CD14-positive monocyte (primary cell): ENCODE results near the gene GRID2. TPM values are rescaled to one million over a fixed set of nuclear protein-coding genes. Genes with fewer than 3 reads are reported as not detected.

Experiments used
- DNase-seq, 3 donors: peaks; one replicate each; pipeline ENCODE4 v3.0.0-alpha.2; 2011 to 2022
- H2AFZ ChIP-seq: 2 replicates; pipeline ENCODE4 v1.6.0; 2012; ENCODE audit warnings: mild to moderate bottlenecking, low read depth, low read length, inconsistent platforms; ENCODE audit not compliant: insufficient read depth, poor library complexity, severe bottlenecking
- H3K27ac ChIP-seq, 2 donors: 1 replicate in 1 of 2; 2 replicates in 1 of 2; pipeline ENCODE4 v1.5.1; 2012 to 2013; ENCODE audit warnings: low read length in 2 of 2, control low read depth in 1 of 2, inconsistent platforms in 1 of 2, low read depth in 1 of 2, mild to moderate bottlenecking in 1 of 2
- H3K27me3 ChIP-seq, 2 donors: one replicate each; pipeline versions ENCODE4 v1.6.0 to v1.6.1; 2011 to 2013; ENCODE audit warnings: low read length in 2 of 2; ENCODE audit not compliant: control insufficient read depth in 2 of 2, insufficient read depth in 2 of 2
- H3K36me3 ChIP-seq, 2 donors: replicated peaks in 1 of 2; 1 replicate in 1 of 2; 2 replicates in 1 of 2; pipeline versions ENCODE4 v1.5.1 to v1.6.1; 2012 to 2013; ENCODE audit warnings: low read length in 2 of 2, control low read depth in 1 of 2, inconsistent platforms in 1 of 2, mild to moderate bottlenecking in 1 of 2; ENCODE audit not compliant: insufficient read depth in 2 of 2, control insufficient read depth in 1 of 2
- H3K4me1 ChIP-seq, 2 donors: 1 replicate in 1 of 2; 2 replicates in 1 of 2; pipeline versions ENCODE4 v1.5.1 to v1.6.1; 2012 to 2013; ENCODE audit warnings: low read length in 2 of 2, control low read depth in 1 of 2, inconsistent platforms in 1 of 2, mild to moderate bottlenecking in 1 of 2, moderate library complexity in 1 of 2; ENCODE audit not compliant: insufficient read depth in 2 of 2, control insufficient read depth in 1 of 2
- H3K4me2 ChIP-seq: replicated peaks from 2 replicates; pipeline ENCODE3; 2012; ENCODE audit warnings: low read length, moderate library complexity, mild to moderate bottlenecking; ENCODE audit not compliant: poor library complexity, severe bottlenecking; ENCODE audit errors: extremely low read depth
- H3K4me3 ChIP-seq, 3 experiments: fragments of 200-600 bp in 1 of 3; sonication (generic) in 1 of 3; replicated peaks in 1 of 3; 1 replicate in 2 of 3; 2 replicates in 1 of 3; pipeline ENCODE4 v1.5.1; 2011 to 2013; ENCODE audit warnings: low read length in 3 of 3, mild to moderate bottlenecking in 3 of 3, control low read depth in 2 of 3, low read depth in 2 of 3, inconsistent platforms in 1 of 3, moderate library complexity in 1 of 3
- H3K79me2 ChIP-seq: 2 replicates; pipeline ENCODE4 v1.6.0; 2012; ENCODE audit warnings: mild to moderate bottlenecking, control low read depth, inconsistent platforms, low read length, moderate library complexity; ENCODE audit not compliant: insufficient read depth
- H3K9ac ChIP-seq: 2 replicates; pipeline ENCODE4 v1.6.0; 2017; ENCODE audit warnings: low read length, mild to moderate bottlenecking; ENCODE audit not compliant: insufficient read depth, poor library complexity, severe bottlenecking
- H3K9me3 ChIP-seq, 2 donors: replicated peaks in 1 of 2; 1 replicate in 1 of 2; 2 replicates in 1 of 2; pipeline versions ENCODE4 v1.5.1 to v1.6.1; 2012 to 2013; ENCODE audit warnings: low read length in 2 of 2, control low read depth in 1 of 2; ENCODE audit not compliant: control insufficient read depth in 1 of 2, insufficient read depth in 1 of 2
- H4K20me1 ChIP-seq: 2 replicates; pipeline ENCODE4 v1.6.0; 2012; ENCODE audit warnings: mild to moderate bottlenecking, low read length, control low read depth, moderate library complexity; ENCODE audit not compliant: insufficient read depth
- H3K27ac Mint-ChIP-seq, 7 donors: one replicate each; pipeline ENCODE4 v1.8.0; 2020; ENCODE audit warnings: mild to moderate bottlenecking in 7 of 7, mixed read lengths in 7 of 7, moderate library complexity in 6 of 7, inconsistent platforms in 2 of 7
- H3K27me3 Mint-ChIP-seq, 3 donors: one replicate each; pipeline ENCODE4 v1.8.0; 2021 to 2022; ENCODE audit warnings: low read depth in 3 of 3, mild to moderate bottlenecking in 3 of 3, mixed read lengths in 3 of 3, moderate library complexity in 3 of 3, inconsistent platforms in 1 of 3
- H3K36me3 Mint-ChIP-seq, 2 donors: one replicate each; pipeline ENCODE4 v1.8.0; 2020; ENCODE audit warnings: mixed read lengths in 2 of 2, inconsistent platforms in 1 of 2, mild to moderate bottlenecking in 1 of 2
- H3K4me1 Mint-ChIP-seq: one replicate; pipeline ENCODE4 v1.8.0; 2020; ENCODE audit warnings: mild to moderate bottlenecking, mixed read lengths
- H3K4me3 Mint-ChIP-seq, 2 donors: one replicate each; pipeline ENCODE4 v1.8.0; 2020; ENCODE audit warnings: mild to moderate bottlenecking in 2 of 2, mixed read lengths in 2 of 2, moderate library complexity in 1 of 2
- H3K9me3 Mint-ChIP-seq, 7 donors: one replicate each; pipeline ENCODE4 v1.8.0; 2020 to 2022; ENCODE audit warnings: mixed read lengths in 7 of 7, mild to moderate bottlenecking in 6 of 7, moderate library complexity in 6 of 7, inconsistent platforms in 2 of 7
- WGBS: methylation state at CpG from one replicate; pipeline ENCODE4 v1.1.5; 2013; ENCODE audit warnings: missing lambda C conversion rate; ENCODE audit not compliant: insufficient coverage; 5-methylcytosine and 5-hydroxymethylcytosine counted together
- intact Hi-C, 2 donors: fragments of 100-400 bp; cut with micrococcal nuclease; formaldehyde crosslinking; loops; one replicate each; pipeline versions ENCODE4 v1.15.0 to v1.15.1; 2023
- polyA plus RNA-seq, 3 donors: library from polyadenylated mRNA; depleted of rRNA in 1 of 3; unstranded in 2 of 3; stranded (reverse) in 1 of 3; fragments of 300-500 nt in 2 of 3; fragments of >200 nt in 1 of 3; fragmentation: Illumina TruSeq in 2 of 3; gene quantifications; 1 replicate in 2 of 3; 2 replicates in 1 of 3; pipeline ENCODE4 v1.2.3, GENCODE V29; 2012 to 2021
- TF ChIP-seq, protein P1 (sequence below): fragments of 200-600 bp; IDR thresholded peaks from one replicate; pipeline ENCODE4 v1.8.0; 2022; ENCODE audit warnings: antibody characterized with exemption, mild to moderate bottlenecking

GRID2 gene
- polyA plus RNA-seq, 3 donors: not detected

DNA sequence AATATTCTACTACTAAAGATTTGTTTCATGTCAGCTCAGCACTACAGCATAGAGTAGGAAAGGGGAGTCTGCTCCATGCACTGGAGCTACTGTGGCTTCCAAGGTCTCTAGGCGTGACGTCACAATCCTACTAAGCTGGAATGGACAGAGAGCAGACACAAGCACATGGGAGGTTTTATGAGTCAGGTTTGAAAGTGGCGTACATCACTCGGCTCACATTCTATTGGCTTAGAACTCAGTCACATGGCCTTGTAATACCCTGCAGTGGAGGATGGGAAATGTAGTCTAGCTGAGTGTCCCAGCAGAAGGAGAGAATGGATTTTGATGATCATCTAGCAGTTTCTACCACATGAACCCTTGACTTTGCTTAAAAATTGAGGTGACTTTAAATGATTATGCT, 899.9 kb downstream of the GRID2 start:
- H3K79me2 ChIP-seq: no peaks in the 10 kb centered on the region
- H3K4me3 Mint-ChIP-seq: no peak overlapping the region
- H3K9me3 ChIP-seq: no peaks in the 10 kb centered on the region
- H3K9me3 Mint-ChIP-seq: peaks cover 0 to 2% (median 0%) of the 10 kb centered on the region in 7 donors
- H3K36me3 Mint-ChIP-seq: no peaks in the 10 kb centered on the region
- H3K27ac ChIP-seq: no peak overlapping the region
- no peaks in the 10 kb centered on the region for H4K20me1 ChIP-seq
- H3K9ac ChIP-seq: no peak overlapping the region
- TF ChIP-seq, protein P1, sequence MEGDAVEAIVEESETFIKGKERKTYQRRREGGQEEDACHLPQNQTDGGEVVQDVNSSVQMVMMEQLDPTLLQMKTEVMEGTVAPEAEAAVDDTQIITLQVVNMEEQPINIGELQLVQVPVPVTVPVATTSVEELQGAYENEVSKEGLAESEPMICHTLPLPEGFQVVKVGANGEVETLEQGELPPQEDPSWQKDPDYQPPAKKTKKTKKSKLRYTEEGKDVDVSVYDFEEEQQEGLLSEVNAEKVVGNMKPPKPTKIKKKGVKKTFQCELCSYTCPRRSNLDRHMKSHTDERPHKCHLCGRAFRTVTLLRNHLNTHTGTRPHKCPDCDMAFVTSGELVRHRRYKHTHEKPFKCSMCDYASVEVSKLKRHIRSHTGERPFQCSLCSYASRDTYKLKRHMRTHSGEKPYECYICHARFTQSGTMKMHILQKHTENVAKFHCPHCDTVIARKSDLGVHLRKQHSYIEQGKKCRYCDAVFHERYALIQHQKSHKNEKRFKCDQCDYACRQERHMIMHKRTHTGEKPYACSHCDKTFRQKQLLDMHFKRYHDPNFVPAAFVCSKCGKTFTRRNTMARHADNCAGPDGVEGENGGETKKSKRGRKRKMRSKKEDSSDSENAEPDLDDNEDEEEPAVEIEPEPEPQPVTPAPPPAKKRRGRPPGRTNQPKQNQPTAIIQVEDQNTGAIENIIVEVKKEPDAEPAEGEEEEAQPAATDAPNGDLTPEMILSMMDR: no peak
- 92% methylated on average over 4 of the region's 4 CpGs for WGBS
- no peaks in the 10 kb centered on the region for H3K4me1 ChIP-seq
- H3K27ac Mint-ChIP-seq: no peak overlapping the region
- H3K27me3 ChIP-seq: no peaks in the 10 kb centered on the region
- H2AFZ ChIP-seq: no peak overlapping the region
- H3K4me3 ChIP-seq: no peak overlapping the region
- no peaks in the 10 kb centered on the region for H3K4me1 Mint-ChIP-seq
- no peak overlapping the region for H3K4me2 ChIP-seq
- no peaks in the 10 kb centered on the region for H3K36me3 ChIP-seq
- H3K27me3 Mint-ChIP-seq: no peaks in the 10 kb centered on the region
- DNase-seq: no peak
- intact Hi-C loops: no loop called here

- Mint-ChIP-seq H3K27ac (no peak overlapping the region), H3K36me3 (no peaks in the 10 kb centered on the region), H3K27me3 (no peaks in the 10 kb centered on the region), H3K4me3 (no peak overlapping the region), H3K9me3 (peaks cover 0 to 2% (median 0%) of the 10 kb centered on the region in 7 donors), H3K4me1 (no peaks in the 10 kb centered on the region)
- H3K27ac ChIP-seq: no peak overlapping the region
- no peaks in the 10 kb centered on the region for H3K9me3 ChIP-seq
- no peak for DNase-seq
- no CpG with 5 or more reads among the region's 3 CpGs for WGBS
- no peaks in the 10 kb centered on the region for H3K36me3 ChIP-seq
- intact Hi-C loops: no loop called here
- H4K20me1 ChIP-seq: no peaks in the 10 kb centered on the region
- TF ChIP-seq, protein P1: no peak
- no peaks in the 10 kb centered on the region for H3K79me2 ChIP-seq
- no peak overlapping the region for H3K4me3 ChIP-seq
- no peaks in the 10 kb centered on the region for H3K4me1 ChIP-seq
- H2AFZ ChIP-seq: no peak overlapping the region
- no peak overlapping the region for H3K9ac ChIP-seq
- no peaks in the 10 kb centered on the region for H3K27me3 ChIP-seq
- H3K4me2 ChIP-seq: no peak overlapping the region
Observed at GRCh38 chr4:93212250-93212649, 908.5 kb downstream of the GRID2 start.
